ENCODE measurements around the gene CERK. TPM values are rescaled to one million over a fixed set of nuclear protein-coding genes. Genes with fewer than 3 reads are reported as not detected.

The CERK gene
- total and polyA plus RNA-seq, 8 donors, result 12.7 to 32.7 (median 29.5) TPM

GRCh38 chr22:46663001-46663400, 75.1 kb downstream of the CERK start:
- TF ChIP-seq CTCF (IDR thresholded peaks at IDR 0.05), result no peak
- H3K4me1 ChIP-seq, result peaks cover 0 to 14% (median 0%) of the 10 kb centered on the region in 3 donors
- H3K36me3 ChIP-seq, result peaks cover 2 to 16% (median 8%) of the 10 kb centered on the region in 3 donors
- 96 to 98% methylated on average over 26 of the region's 26 CpGs for WGBS, 2 donors
- intact Hi-C loops (cut with DNase I), result no loop called here
- H3K27me3 ChIP-seq, result no peaks in the 10 kb centered on the region
- H3K4me3 ChIP-seq, result no peak overlapping the region
- FAIRE-seq, result no peak
- ATAC-seq, result no peak
- DNase-seq, result peak in 1 of 6 donors; percentile 63
- H3K9me3 ChIP-seq, result no peaks in the 10 kb centered on the region
- H3K27ac ChIP-seq, result no peak overlapping the region

DNA sequence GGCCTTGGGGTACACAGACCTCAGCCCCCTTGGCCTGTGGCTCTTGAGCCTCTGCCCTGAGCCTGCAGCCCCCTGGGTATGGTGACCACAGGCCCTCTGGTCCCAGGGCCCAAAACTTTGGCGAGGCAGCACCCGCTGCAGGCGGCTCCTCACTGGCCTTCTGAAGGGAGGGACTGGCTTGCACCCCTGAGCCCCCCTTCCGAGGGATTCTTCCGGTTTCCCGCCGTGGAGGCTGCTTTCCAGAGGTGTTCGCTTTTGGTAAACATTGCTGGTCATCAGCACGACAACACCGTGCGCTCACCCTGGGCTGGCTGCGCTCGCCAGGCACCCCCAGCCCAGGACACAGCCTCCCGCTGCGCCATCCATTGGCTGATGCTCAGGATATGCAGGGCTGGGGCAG, 75.8 kb downstream of the CERK start:
- Histone ChIP-seq H3K4me1 (peaks cover 0 to 14% (median 0%) of the 10 kb centered on the region in 3 donors), H3K27ac (no peak overlapping the region), H3K36me3 (peaks cover 2 to 8% (median 8%) of the 10 kb centered on the region in 3 donors), H3K4me3 (no peak overlapping the region), H3K9me3 (no peaks in the 10 kb centered on the region), H3K27me3 (no peaks in the 10 kb centered on the region)
- DNase-seq, result peak in 1 of 6 donors; percentile 68
- intact Hi-C loops (cut with DNase I), result no loop called here
- no peak for ATAC-seq
- FAIRE-seq, result no peak
- 92 to 95% methylated on average over 13 to 15 of the region's 15 CpGs for WGBS, 2 donors
- TF ChIP-seq CTCF (IDR thresholded peaks at IDR 0.05), result no peak

GRCh38 chr22:46661221-46661851, 76.7 kb downstream of the CERK start:
- no peak for FAIRE-seq

GRCh38 chr22:46660604-46661201, 77.3 kb downstream of the CERK start:
- FAIRE-seq, result no peak
- Histone ChIP-seq H3K9me3 (no peaks in the 10 kb centered on the region), H3K4me1 (peaks cover 0 to 14% (median 0%) of the 10 kb centered on the region in 3 donors), H3K27ac (peak overlapping the region in 2 of 4 donors; percentile 27 to 52), H3K27me3 (no peaks in the 10 kb centered on the region), H3K36me3 (peaks cover 0 to 8% (median 0%) of the 10 kb centered on the region in 3 donors), H3K4me3 (no peak overlapping the region)
- TF ChIP-seq CTCF (IDR thresholded peaks at IDR 0.05), result no peak
- WGBS, 2 donors, result 10 to 16% methylated on average over 11 of the region's 11 CpGs
- DNase-seq, result peak in 5 of 6 donors; percentile 33 to 82 (median 50)
- intact Hi-C loops (cut with DNase I), result no loop called here
- ATAC-seq, result peak; percentile 68 to 88 (median 82)

More at GRCh38 chr22:46661221-46661851, 76.7 kb downstream of the CERK start:
- Histone ChIP-seq H3K4me1 (peaks cover 0 to 14% (median 0%) of the 10 kb centered on the region in 3 donors), H3K36me3 (peaks cover 0 to 8% (median under 1%) of the 10 kb centered on the region in 3 donors), H3K4me3 (no peak overlapping the region), H3K27me3 (no peaks in the 10 kb centered on the region), H3K27ac (peak overlapping the region in 2 of 4 donors; percentile 27 to 52), H3K9me3 (no peaks in the 10 kb centered on the region)
- intact Hi-C loops (cut with DNase I), result no loop called here
- TF ChIP-seq CTCF (IDR thresholded peaks at IDR 0.05), result no peak
- ATAC-seq (peak in 3 of 4 donors; percentile 24 to 65 (median 32)), DNase-seq (peak in 1 of 6 donors; percentile 53)
- WGBS, 2 donors, result 81 to 87% methylated on average over 22 of the region's 22 CpGs
